ENCODE results near the gene CITED4.

The CITED4 gene

DNA sequence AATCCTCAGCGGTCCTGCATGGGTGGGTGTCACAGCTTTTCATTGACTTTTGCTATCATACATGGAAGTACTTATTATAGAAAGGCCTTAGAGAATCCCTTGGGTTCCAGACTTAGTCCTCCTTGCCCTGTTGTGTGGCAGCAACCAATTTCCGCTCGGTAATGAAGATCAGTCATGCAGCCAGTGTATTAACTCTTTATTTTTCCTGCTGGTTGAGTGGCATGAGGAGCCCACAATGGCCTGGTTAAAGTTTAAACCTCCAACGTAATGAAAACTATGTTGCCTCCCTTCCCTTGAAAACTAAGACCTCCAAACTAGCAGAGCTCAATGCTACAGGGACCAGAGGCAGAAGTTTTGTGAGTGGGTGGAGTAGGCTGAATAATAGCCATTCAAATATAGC lies 20.0 kb downstream of the CITED4 start:
- H3K4me2 ChIP-seq (ENCODE audit: low read length), result no peak overlapping the region
- TF ChIP-seq, protein P1, sequence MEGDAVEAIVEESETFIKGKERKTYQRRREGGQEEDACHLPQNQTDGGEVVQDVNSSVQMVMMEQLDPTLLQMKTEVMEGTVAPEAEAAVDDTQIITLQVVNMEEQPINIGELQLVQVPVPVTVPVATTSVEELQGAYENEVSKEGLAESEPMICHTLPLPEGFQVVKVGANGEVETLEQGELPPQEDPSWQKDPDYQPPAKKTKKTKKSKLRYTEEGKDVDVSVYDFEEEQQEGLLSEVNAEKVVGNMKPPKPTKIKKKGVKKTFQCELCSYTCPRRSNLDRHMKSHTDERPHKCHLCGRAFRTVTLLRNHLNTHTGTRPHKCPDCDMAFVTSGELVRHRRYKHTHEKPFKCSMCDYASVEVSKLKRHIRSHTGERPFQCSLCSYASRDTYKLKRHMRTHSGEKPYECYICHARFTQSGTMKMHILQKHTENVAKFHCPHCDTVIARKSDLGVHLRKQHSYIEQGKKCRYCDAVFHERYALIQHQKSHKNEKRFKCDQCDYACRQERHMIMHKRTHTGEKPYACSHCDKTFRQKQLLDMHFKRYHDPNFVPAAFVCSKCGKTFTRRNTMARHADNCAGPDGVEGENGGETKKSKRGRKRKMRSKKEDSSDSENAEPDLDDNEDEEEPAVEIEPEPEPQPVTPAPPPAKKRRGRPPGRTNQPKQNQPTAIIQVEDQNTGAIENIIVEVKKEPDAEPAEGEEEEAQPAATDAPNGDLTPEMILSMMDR (IDR thresholded peaks at IDR 0.05), result no peak
- H3K9me3 ChIP-seq (ENCODE audit: control insufficient read depth, low read length), result no peaks in the 10 kb centered on the region
- no peak overlapping the region for H2AFZ ChIP-seq
- no peak overlapping the region for H3K27ac ChIP-seq
- H3K79me2 ChIP-seq, result no peaks in the 10 kb centered on the region
- H3K27me3 ChIP-seq (ENCODE audit: control insufficient read depth, insufficient read depth, low read length), result no peaks in the 10 kb centered on the region
- H3K36me3 ChIP-seq (ENCODE audit: control insufficient read depth, insufficient read depth, low read length), result no peaks in the 10 kb centered on the region
- H3K4me3 ChIP-seq (ENCODE audit: low read depth, low read length), result no peak overlapping the region
- no peaks in the 10 kb centered on the region for H3K4me1 ChIP-seq
- H3K9ac ChIP-seq, result no peak overlapping the region

DNA sequence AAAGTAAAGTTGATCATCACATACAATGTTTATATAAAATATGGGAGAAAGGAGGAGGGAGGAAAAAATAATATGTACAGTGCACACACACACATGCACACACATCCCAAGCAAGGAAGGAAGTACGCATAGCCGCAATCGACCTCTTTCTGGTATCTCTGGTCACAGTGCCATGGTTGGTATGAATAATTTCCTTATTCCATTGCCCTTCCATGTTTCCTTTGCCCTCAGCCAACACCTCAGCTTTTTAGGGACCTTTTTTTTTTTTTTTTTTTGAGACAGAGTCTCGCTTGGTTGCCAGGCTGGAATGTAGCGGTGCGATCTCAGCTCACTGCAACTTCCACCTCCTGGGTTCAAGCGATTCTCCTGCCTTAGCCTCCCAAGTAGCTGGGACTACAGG lies 20.6 kb downstream of the CITED4 start:
- Histone ChIP-seq H2AFZ (no peak overlapping the region), H3K27ac (no peak overlapping the region), H3K9ac (no peak overlapping the region), H3K4me2 (ENCODE audit: low read length) (no peak overlapping the region), H3K4me1 (no peaks in the 10 kb centered on the region), H3K79me2 (no peaks in the 10 kb centered on the region), H3K36me3 (ENCODE audit: control insufficient read depth, insufficient read depth, low read length) (no peaks in the 10 kb centered on the region), H3K4me3 (ENCODE audit: low read depth, low read length) (no peak overlapping the region), H3K9me3 (ENCODE audit: control insufficient read depth, low read length) (no peaks in the 10 kb centered on the region), H3K27me3 (ENCODE audit: control insufficient read depth, insufficient read depth, low read length) (no peaks in the 10 kb centered on the region)
- TF ChIP-seq, protein P1 (IDR thresholded peaks at IDR 0.05), result no peak

DNA sequence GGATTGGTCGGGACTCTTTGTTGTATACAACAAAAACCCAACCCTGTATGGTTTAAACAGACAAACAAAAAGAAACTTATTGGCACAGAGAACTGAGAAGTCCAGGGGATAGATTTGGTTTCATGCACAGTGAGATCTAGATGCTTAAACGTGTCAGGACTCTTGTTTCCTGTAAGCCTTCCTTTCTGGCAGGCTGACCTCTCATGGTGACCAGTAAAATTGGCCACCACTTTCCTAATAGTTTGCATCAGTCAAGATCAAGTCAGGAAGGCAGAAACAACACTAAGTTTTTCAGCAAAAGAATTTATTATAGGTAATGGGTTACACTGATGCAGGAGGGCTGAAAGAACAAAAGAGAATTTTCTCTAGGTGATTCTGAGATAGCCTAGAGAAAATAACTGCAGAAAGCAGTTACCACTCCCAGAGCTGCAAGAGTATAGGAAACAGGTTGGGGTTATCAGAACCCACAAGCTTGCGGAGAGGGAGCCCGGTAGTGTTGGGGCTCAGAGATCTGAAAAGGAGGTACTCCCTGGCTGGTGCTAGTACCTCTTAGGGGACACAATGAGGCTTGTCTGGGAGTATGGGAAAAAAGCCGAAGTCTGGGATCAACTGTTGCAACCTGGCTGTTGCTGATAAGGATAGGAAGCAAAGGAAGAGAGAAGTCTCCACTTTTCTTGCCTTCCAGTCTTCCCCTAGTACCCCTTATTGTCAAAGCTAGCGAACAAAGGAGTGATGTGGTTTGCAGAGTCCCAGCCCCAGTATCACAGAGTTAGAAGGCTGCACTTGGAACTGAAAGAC lies 21.4 kb downstream of the CITED4 start:
- no peaks in the 10 kb centered on the region for H3K4me1 ChIP-seq
- no peak overlapping the region for H3K4me2 ChIP-seq (ENCODE audit: low read length)
- no peak overlapping the region for H3K27ac ChIP-seq
- H3K79me2 ChIP-seq, result no peaks in the 10 kb centered on the region
- no peaks in the 10 kb centered on the region for H3K27me3 ChIP-seq (ENCODE audit: control insufficient read depth, insufficient read depth, low read length)
- H3K4me3 ChIP-seq (ENCODE audit: low read depth, low read length), result no peak overlapping the region
- no peak overlapping the region for H2AFZ ChIP-seq
- TF ChIP-seq, protein P1 (IDR thresholded peaks at IDR 0.05), result no peak
- H3K9ac ChIP-seq, result no peak overlapping the region
- no peaks in the 10 kb centered on the region for H3K9me3 ChIP-seq (ENCODE audit: control insufficient read depth, low read length)
- no peaks in the 10 kb centered on the region for H3K36me3 ChIP-seq (ENCODE audit: control insufficient read depth, insufficient read depth, low read length)

DNA sequence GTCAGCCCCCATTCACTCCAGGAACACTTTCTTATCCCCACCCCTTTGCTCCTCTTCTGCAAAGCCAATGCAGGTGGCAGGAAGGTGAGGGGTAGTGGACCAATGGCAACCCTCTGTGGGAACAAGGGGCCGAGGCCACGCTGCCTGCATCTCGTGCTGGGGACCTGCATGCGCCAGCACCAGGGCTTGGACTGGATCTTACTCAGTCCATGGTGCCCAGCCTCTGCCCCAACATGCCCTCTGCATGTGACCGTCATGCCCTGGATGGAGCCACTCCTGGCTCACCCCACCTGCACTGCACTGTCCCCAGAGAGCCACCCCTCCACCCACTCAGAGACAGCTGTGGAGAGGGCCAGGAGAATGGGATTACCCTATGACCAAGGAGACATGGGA lies 22.2 kb downstream of the CITED4 start:
- Histone ChIP-seq H2AFZ (no peak overlapping the region), H3K36me3 (ENCODE audit: control insufficient read depth, insufficient read depth, low read length) (no peaks in the 10 kb centered on the region), H3K4me3 (ENCODE audit: low read depth, low read length) (no peak overlapping the region), H3K79me2 (no peaks in the 10 kb centered on the region), H3K4me1 (no peaks in the 10 kb centered on the region), H3K9me3 (ENCODE audit: control insufficient read depth, low read length) (no peaks in the 10 kb centered on the region), H3K27me3 (ENCODE audit: control insufficient read depth, insufficient read depth, low read length) (no peaks in the 10 kb centered on the region), H3K27ac (no peak overlapping the region), H3K9ac (no peak overlapping the region), H3K4me2 (ENCODE audit: low read length) (no peak overlapping the region)
- TF ChIP-seq, protein P1 (IDR thresholded peaks at IDR 0.05), result no peak
